ELF-1 (cell line): ENCODE data around the gene MAP3K6.
A peak's percentile ranks its signal among the peaks of the same experiment; 100 is the strongest.

Source experiments
- DNase-seq: peaks from one replicate; pipeline ENCODE4 v3.0.0-alpha.2; 2016; ENCODE audit warnings: low read depth, low spot score

MAP3K6 gene

DNA sequence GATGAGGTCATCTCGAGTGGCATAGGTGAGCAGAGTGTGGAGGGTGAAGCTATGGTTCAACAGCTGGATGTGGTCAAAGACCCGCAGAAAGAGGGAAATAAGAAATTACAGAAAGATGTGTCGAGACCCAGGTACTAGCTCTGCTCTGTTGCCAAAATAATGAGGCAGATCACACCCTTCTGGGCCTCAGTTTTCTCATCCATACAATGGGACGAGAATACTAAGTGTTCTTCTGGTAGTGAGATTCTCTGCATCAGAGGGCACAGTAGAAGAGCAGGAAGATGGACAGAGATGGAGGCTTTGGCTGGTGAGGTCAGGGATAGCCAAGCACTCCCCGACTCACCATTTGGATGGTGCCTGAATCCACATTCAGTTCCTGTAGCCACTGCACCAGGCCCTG is 11.1 kb downstream of the MAP3K6 start:
- no peak for DNase-seq

DNA sequence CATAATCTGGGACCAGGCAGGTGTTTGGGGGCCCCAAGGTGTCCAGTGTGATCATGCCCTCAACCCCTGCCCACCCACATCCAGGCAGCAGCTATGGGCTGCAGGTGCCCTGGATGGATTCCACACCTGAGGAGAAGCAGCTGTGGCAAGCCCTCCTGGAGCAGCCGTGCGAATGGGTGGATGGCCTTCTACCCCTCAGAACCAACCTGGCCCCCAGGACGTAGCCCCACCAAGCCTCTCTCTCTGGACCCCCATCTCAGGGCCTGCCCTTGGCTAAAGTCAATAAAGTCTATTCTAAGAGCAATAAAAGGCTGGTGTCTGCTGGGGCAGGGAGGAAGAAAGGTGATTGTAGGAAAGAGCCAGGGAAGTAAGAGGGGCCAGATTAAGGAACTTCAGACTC is 13.1 kb downstream of the MAP3K6 start:
- DNase-seq = no peak

DNA sequence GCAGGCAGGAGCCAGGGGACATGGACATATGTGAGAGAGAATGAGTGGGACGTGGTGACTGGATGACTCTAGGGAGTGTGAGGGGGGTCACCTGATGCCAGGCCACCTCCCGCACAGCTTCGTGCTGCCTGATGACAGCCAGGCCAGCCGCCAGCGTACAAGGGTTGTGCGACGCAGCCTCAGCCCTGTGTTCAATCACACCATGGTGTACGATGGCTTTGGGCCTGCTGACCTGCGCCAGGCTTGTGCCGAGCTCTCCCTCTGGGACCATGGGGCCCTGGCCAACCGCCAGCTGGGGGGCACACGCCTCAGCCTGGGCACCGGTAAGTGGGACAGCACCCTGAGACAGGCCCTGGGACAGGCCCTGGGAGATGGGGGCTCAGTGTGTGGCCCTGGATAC is 13.6 kb downstream of the MAP3K6 start:
- no peak for DNase-seq

DNA sequence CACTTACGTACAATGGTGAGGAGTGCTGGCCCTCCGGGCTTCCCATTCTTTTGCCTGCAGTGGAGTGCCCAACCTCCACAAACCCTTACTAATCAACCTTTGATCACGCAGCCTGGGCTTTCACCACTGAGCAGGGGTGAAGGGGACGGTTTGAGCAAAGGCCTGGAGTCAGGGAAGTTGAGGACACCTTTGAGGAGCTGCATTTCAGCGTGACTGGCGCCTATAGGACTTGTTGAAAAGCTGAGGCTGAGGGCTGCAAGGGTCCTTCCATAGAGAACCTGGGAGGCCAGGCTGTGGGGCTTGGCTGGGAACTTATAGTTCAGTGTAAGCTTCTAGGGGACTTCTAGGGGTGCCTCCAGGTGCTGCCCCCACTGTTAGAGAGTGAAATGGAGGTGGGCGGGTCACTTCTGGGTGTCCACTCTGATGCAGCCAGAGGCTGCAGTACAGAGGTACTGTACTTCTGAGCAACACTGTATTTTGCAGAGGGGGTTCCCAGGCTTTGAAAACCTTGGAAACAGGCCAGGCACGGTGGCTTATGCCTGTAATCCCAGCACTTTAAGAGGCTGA is 15.1 kb downstream of the MAP3K6 start:
- DNase-seq = no peak

DNA sequence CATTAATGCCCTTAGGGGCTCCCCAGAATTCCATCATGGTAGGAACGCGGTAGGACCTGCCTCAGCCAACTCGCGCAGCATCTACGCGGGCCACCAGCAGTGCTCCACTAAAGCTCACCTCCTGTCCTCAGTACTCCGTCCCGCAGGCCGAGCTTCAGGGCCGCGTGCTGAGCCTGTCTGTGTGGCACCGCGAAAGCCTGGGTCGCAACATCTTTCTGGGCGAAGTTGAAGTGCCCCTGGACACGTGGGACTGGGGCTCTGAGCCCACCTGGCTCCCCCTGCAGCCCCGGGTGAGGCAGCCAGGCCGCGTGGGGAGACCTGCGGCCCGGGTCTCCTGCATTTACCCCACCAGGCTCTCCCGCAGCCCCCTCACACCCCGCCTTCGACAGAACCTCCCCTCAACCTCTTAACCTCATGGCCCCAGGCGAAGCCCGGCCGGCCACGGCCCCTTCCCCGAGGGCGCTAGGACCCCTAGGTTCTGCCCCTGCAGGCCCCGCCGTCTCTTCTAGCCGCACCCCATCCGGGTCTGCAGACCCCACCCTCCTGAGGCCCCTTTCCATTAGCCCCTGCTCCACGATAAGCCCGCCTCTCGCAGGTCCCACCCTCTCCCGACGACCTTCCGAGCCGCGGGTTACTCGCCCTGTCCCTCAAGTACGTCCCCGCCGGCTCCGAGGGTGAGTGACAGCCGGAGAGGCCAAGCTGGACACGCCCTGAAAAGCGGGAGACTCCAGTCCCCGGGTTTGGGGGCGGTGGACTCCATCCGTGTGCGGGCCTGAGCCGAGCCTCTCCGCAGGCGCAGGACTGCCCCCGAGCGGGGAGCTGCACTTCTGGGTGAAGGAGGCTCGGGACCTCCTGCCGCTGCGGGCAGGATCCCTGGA is 15.9 kb downstream of the MAP3K6 start:
- DNase-seq = peak; percentile 96

DNA sequence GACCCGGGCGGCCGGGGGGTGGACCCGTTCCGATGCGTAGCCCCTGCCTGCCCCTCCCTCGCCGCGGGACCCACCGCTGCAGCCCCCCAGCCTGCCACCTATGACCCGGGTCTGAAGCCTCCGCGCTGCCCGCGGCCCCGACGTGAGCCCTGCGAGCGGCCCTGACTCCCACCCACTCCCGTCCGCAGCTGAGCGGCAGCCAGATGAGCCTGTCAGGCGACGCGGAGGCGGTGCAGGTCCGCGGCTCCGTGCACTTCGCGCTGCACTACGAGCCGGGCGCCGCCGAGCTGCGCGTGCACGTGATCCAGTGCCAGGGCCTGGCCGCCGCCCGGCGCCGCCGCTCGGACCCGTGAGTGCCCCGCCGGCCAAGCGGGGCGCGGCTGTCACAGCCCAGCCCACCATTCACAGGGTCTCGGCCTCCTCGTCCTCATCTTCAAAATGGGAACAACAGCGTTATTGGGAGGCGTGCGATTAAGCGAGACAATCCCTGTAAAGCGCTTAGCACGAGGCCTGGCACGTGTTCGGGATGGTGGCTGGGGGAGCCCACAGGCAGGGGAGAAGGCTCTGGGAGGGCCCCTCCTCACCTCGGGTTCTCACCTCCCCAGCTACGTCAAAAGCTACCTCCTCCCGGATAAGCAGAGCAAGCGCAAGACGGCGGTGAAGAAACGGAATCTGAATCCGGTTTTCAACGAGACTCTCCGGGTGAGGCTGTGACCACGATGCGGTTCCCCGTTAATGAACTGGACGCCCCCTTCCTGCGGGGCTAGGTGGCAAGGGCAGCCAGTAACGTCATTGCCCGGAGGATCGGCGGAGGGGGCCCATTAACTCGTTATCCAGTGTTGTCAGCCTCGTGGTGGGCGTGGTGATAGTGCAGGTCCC is 16.7 kb downstream of the MAP3K6 start:
- DNase-seq = peak; percentile 85

DNA sequence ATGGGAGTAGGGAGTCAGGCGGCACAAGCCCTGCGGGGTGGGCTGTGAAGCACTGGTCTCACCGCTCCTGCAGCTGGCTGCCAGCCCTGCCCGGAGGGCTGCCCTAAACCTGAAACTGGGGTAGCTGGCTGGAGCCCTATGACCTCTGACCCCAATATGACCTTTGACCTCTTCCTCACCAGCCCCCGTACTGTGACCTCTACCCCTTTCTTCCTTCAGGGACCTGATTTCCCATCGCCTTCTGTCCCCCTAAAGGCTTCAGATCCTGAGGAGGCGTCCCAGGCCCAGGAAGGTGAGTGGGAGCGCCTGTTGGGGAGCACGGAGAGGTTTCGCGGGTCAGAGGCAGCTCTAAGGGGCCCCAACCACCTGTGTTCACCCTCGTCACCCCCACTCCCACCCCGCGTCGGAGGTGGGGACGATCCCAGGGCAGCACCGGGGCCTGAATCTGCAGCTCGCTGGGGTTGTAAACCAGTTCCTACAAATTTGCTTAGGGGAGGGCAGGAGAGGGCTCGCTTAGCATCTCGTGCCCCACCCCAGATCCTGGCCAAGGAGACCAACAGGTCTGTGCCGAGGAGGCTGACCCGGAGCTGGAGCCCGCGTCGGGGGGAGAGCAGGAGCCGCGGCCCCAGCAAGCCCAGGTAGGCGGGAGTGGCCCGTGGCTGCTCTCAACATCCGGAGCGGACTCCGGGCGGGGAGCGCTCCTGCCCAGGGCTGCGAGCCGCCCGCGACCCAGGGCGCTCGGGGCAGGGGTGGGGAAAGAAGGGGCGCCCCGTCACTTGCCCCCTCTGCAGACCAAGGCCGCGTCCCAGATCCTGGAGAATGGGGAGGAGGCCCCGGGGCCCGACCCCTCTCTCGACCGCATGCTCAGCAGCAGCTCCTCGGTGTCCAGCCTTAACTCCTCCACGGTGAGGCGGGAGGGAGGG is 17.6 kb downstream of the MAP3K6 start:
- peak; percentile 83 for DNase-seq

DNA sequence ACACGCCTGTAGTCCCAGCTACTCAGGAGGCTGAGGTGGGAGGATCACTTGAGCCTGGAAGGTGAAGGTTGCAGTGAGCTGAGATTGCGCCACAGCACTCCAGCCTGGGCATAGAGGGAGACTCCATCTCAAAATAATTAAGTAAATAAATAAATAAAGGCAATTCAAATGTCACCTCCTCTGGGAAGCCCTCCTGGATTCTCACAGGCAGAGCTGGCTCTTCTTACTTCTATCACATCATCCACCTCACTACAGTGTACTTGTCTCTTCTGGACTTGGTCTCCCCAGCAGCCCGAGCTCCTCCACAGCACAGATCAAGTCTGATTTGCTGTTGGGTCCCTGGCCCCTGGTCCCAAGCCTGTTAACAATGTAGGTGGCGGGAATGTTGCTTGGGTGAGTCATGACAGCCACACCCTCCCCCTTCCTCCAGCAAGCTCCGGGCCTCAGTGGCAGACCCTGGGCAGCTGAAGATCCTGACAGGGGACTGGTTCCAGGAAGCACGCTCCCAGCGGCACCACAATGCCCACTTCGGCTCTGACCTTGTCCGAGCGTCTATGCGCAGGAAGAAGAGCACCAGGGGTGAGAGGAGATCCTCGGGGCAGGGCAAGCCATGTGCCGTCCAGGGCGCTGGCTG is 19.7 kb downstream of the MAP3K6 start:
- DNase-seq = peak; percentile 70

DNA sequence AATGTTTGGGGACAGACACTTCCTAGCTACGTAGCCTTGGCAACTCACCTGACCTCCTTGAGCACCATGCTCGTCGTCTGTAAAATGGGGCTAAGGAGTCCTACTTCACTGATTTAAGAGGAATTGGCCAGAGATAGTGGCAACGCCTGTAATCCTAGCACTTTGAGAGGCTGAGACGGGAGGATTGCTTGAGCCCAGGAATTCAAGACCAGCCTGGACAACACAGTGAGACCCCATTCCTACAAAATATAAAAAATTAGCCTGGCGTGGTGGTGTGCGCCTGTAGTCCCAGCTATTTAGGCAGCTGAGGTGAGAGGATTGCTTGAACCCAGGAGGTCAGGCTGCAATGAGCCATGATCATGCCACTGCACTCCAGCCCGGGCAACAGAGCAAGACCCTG is 20.4 kb downstream of the MAP3K6 start:
- no peak for DNase-seq

DNA sequence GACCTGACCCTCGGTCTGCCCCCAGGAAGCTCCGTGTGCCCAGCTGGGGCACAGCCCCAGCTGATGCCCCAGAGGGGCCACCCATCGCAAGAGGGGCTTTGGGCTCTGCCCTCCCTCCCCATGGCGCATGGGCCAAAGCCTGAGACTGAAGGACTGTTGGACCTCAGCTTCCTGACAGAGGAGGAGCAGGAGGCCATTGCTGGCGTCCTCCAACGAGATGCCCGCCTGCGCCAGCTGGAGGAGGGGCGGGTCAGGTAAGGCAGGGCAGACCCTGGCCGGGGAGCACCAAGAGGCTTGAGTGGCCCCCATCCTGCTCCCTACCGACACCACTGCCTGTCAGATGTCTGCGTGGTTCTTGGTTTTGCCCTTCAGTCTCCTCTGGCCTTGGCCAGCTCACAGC is 21.5 kb downstream of the MAP3K6 start:
- no peak for DNase-seq

DNA sequence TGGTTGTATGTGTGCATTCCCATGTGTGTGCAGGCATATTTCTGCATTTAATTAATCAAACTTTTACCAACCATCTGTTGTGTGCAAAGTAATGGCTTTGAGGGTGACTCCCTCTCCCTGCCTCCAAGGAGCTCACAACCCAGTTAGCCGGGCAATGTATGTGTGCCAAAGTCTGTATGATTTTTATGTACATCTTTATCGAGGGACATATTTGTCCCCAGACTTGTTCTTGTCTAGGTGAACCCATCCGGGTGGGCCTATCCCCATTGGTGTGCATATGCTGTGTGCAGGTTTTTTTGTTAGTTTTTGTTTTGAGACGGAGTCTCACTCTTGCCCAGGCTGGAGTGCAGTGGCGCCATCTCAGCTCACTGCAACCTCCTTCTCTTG is 23.1 kb downstream of the MAP3K6 start:
- DNase-seq = no peak

DNA sequence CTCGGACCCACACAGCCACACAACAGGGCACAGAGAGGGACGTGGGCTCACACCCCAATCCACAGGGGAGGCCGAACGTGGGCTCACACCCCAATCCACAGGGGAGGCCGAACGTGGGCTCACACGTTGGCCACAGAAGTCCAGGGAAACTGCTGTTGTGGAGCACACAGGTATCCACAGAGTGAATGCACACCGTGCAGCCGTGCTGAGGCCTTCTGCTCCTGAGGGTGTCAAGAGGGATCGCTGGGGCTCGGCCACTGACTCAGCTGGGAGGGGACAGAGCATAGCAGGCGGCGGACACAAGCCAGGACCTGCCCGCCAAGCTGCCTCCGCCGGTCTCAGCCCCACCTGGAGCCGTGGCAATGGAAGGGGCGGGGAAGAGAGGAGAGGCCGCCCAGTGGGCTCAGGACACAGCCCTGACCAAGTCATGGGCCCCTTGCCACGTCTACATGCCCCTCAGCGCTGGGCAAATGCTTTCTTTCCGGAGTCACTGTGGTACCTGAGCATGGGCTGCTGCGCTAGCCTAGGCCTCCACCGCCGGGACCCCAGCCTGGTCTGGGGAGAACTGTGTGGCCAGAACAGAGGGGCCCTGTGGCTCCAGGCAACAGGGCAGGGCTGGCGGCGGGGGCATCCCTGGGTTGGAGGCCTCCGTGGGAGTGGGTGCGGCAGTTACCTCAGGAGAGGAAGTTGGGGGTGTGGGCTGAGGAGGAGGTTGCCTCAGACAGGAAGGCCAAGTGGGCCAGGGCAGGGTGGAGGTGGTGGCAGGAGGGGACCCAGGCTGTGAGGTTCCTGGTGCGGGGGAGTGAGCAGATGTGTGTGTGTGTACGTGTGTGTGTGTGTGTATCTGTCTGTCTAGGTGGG is 23.8 kb downstream of the MAP3K6 start:
- DNase-seq = peak; percentile 54

DNA sequence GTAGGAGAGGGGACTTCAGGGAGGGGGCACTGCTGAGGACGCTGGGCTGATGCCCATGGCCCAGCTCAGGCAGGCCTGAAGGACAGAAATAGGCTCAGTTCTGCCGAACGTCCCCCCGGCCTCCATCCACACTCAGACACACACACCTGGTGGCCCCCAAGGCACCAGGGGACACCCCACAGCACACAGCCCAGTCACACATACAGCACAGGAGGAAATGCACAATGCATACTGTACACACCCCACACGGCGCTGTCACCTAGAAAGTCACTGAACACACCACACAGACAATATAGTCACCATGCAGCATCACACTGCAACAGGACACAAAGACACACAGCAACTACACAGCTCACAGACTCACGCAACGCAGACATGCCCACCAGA is 24.4 kb downstream of the MAP3K6 start:
- DNase-seq = no peak

DNA sequence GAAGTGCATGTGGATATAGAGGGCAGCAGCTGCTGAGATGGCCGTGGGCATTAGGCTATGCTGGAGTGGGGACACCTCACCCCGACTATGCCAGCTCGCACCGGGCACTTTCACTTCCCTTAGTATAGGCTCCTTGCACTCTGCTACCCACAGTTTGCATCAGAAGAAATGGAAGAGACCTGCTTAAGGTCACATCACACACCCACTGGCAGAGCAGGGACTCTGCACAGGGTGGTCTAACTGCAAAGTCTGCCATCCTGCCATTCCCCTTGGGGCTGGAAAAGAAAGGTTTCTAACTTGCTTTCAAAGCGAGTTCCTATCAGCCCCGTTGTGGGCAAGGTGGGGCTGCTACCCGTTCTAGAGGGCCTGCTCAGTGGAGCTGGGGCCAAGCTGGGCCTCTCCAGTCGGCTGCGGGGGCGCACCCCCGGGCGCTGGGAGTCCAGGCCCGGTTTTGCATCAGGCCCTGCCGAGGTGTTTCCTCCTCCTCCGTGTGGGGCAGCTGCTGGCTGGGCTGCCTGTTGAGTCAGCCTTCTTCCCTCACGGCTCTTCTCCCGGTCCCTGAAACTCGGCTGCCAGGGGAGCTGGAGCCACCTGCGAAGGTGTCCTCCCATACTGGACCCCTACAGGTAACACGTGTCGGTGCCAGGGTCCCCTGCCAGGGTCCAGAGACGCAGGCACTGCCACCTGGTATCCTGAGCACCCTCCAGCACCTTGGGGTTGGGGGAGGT is 25.1 kb downstream of the MAP3K6 start, which contains the start of gene SYTL1:
Gene SYTL1, plus strand, starts transcription at position 498 of the 728 bp plus-strand sequence. CDS start 3,313 bp downstream, outside the sequence.
- peak; percentile 71 for DNase-seq

DNA sequence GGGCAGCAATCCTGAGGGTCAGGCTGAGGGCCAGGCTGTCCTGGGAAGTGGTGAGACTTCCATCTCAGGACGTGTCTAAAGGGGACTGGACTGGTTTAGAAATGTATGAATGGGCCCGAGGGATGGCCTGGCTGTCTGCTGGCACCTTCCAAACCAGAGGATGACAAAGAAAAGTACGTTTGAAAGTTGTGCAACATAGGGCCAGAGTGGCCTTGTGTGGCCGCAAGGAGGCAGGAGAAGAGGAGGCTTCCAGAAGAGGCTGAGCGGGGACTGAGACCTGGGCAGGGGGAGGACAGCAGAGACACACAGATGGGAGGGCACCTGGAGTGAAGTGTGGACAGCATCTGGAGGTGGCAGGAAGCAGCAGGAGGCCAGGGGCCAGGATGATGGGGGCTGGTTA is 27.5 kb downstream of the MAP3K6 start:
- no peak for DNase-seq

DNA sequence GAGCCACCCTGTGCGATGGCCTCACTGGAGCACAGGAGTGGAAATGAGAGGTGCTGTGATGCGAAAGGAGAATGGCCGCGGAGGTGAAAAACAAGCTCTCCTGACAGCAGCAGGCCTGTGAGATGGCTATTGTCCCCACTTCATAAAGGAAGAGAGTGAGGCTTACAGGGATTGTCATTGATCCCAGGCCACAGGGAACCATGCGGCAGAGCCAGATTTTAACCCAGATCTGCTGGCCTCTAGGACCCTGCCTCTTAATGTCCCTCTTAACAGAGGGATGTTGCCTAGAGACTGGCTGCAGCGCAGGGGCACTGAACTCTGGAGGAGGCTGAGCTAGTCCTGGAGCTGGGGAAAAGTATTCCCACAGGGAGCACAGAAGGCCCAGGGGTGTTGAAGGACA is 28.0 kb downstream of the MAP3K6 start:
- no peak for DNase-seq

DNA sequence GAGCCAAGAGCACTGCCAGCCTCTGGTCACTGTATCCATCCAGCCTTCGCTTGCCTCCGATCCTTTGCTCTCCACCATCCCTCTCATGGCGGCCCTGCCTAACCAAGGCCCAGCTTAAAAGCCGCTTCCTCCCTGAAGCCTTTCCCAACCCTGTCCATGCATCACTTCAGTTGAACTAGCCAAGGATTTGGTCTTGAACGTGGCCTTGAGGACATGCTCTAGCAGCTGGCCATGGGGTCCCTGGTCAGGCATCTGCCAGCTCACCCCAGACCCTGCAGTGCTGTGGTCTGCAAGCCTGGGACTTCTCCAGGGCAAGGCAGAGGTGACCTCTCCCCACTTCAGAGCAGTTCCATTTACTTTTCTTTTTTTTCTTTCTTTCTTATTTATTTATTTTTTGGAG is 30.0 kb downstream of the MAP3K6 start:
- DNase-seq = no peak

DNA sequence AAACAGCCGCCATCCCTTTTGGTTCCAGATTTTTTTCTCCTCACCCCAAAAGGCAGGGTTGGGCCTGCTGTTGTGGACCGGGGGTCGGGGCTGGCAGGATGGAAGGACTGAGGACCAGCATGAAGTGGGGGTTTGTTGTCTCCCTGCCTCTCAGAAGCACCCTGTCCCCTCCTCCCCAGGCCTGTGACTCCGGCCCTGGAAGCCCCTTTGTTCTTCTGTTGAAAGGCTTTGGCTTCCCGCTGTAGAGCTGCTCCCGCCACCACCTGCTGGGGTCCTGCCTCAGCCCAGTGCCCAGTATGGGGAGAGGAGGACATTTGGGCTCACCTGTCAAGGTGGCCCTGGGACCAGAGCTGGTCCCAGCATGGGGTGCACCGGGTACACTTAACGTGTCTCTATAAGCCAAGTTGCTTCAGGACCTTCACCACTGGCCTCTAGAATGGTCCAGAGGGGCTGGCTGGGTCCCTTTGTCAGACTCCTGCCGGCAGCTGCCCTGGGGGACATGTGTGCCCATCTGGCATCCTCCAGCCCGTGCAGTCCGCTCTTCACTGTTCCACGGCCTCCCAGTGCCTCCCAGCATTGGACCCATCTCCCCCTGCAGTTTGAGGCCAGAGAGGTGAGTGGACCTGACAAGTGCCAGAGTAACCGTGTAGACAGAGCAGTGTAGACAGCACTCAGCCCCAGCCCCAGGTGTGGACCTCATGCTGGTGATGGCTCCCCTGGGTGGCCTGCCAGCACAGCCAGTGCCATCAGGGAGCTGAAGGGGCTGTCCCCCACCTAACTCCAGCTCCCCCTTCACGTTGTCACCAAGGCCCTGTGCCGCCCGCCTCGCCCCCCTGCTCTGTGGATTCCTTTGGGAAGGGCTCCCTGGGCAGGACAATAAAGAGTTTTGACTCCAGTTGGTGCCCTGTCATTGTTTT is 31.0 kb downstream of the MAP3K6 start:
- DNase-seq = no peak
